GM19324 (cell line): ENCODE data around the gene PLA2G12A.
"Not testable (repeated sequence)": the region's sequence is repeated elsewhere in the genome, so short reads cannot be mapped to it uniquely, and the experiment has no call there.

Experiments used
- ATAC-seq: cut with Tn5 transposase; IDR thresholded peaks from one replicate; pipeline ENCODE4 v1.9.1; 2021; ENCODE audit warnings: mild to moderate bottlenecking, moderate library complexity; ENCODE audit not compliant: unreplicated experiment, low FRiP score

PLA2G12A gene

DNA sequence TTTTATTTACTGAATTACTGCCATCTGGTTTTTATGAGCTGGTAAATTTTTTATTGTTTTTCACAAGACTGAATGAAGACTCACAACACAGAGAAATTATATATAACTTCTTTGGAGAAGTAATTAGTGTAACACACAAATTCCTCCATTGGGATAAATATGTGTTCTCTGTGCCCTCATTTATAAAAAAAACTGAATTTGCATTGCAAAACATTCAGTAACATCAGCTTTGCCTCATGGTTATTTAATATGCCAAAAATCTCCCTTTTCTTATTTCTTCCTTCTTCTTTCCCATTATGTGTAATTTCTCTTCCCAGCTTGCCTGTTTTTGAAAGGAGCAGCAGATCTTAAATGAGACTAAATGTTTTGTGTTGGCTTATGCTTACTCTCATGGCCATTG is 45.1 kb downstream of the PLA2G12A start:
- ATAC-seq, result no peak

DNA sequence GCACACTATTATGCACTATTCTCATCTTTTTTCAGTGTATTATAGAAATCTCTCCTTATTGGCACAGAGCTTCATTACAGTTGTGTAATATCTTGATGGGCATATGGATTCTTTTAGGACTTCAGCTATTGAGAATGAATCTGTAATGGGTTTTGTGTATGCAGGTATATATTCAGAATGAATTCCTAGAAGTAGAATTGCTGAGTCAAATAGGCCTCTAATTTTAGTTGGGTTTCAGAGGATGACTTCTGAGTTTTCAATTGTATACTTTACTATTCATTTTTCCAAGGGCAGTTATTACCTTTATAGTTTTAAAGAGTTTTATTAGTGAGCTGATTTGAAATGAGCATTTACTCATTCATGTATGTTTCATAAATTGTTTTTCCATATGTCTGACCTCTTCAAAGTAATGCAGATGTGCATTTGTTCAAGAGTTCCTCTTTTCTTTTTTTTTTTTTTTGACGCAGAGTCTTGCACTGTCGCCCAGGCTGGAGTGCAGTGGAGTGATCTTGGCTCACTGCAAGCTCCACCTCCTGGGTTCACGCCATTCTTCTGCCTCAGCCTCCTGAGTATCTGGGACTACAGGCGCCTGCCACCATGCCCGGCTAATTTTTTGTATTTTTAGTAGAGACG is 46.1 kb downstream of the PLA2G12A start:
- no peak for ATAC-seq

DNA sequence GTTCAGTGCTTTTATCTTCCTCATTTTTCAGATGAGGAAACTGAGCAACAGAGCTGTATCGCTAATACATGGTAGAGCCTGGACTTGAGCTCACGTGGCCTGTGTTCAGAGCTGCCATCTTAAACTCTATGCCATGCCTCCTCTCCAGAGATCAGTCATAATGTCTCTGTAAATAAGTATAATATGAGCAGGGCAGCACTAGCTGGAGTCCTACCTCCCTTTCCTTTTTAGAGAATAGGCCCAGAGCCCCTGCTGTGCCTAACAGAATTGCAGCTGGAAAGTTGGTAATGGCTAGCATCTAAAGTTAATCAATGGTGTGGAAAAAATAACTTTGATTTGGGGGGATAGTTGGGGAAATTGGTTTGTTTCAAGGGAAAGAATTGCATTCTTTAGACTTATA is 47.0 kb downstream of the PLA2G12A start:
- ATAC-seq, result no peak

DNA sequence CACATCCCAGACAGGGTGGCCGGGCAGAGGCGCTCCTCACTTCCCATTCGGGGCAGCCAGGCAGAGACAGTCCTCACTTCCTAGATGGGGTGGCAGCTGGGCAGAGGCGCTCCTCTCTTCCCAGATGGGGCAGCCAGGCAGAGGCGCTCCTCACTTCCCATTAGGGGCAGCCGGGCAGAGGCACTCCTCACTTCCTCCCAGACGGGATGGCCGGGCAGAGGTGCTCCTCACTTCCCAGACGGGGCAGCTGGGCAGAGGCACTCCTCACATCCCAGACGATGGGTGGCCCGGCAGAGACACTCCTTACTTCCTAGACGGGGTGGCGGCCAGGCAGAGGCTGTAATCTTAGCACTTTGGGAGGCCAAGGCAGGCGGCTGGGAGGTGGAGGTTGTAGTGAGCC is 50.9 kb downstream of the PLA2G12A start:
- ATAC-seq, result not testable (repeated sequence)

DNA sequence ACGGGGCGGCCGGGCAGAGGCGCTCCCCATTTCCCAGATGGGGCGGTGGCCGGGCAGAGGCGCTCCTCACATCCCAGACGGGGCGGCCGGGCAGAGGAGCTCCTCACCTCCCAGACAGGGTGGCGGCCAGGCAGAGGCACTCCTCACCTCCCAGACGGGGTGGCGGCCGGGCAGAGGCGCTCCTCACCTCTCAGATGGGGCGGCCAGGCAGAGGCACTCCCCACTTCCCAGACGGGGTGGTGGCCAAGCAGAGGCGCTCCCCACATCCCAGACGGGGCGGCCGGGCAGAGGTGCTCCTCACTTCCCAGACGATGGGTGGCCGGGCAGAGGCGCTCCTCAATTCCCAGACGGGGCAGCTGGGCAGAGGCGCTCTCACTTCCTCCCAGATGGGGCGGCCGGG is 51.4 kb downstream of the PLA2G12A start:
- not testable (repeated sequence) for ATAC-seq

DNA sequence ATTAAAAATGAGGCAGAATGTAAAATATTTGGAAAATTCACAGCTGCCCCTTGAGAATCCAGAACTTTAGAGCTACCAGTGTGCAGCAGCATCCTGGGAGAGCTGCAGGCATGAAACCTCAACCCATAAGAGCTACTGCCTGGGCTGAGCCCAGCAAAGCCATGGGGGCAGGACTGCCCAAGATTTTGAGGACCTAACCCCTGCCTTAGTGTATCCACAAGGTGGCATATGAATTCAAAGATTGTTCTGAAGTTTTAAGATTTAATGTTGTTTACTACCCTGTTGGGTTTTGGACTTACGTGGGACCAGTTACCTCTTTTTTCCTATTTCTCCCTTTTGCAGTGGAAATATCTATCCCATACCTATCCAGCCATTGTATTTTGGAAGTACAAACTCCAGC is 53.0 kb downstream of the PLA2G12A start:
- ATAC-seq, result no peak

DNA sequence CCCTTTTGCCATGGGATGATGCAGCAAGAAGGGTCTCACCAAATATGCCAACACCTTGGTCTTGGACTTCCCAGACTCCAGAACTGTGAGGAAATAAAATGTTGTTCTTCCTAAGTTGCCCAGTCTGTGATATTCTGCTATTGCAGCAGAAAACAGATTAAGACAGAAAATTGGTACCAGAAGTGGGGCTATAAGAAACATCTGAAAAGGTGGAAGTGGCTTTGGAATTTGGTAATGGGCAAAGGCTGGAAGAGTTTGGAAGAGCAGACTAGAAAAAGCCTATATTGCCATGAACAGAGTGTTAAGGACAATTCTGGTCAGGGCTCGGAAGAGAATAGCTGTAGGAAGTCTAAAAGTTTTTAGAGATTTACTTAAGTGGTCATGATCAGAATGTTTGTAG is 54.0 kb downstream of the PLA2G12A start:
- ATAC-seq, result no peak

DNA sequence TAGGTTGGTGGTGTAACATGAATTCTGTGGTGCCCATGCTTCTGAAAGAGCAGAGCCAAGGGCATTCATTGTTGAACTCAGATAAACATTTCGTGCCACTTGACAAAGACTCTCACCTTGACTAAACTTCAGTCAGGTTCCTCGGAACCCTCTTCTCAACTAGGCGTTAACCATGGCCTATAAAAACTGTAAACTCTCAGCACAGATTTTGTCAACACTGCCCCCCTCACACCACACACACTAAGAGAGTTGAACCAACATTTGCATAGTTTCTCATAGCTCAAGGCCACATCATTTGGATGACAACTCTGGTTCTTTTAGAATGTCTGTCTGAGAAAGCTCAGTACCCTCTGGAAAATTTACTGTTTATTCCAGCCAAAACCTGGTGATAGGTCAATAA is 54.7 kb downstream of the PLA2G12A start:
- peak; percentile 80 for ATAC-seq

DNA sequence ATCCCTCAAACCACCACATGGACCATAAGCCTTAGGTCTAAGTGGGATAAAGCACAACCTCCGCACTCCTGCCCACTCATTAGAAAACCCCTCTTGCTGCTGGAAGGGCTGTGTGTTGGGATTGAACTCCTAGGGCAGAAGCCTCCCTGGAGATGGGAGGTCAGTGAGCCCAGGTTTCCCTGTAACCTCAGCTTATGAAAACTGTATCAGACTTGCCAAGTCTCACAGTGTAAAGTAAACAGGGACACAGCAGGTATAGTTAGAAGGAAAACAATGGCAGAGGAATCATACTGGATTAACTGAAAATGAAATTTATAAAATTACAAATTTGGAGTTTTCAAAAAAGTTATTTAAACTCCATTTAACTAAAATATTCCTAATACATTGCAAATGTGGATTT is 56.6 kb downstream of the PLA2G12A start:
- ATAC-seq, result no peak

DNA sequence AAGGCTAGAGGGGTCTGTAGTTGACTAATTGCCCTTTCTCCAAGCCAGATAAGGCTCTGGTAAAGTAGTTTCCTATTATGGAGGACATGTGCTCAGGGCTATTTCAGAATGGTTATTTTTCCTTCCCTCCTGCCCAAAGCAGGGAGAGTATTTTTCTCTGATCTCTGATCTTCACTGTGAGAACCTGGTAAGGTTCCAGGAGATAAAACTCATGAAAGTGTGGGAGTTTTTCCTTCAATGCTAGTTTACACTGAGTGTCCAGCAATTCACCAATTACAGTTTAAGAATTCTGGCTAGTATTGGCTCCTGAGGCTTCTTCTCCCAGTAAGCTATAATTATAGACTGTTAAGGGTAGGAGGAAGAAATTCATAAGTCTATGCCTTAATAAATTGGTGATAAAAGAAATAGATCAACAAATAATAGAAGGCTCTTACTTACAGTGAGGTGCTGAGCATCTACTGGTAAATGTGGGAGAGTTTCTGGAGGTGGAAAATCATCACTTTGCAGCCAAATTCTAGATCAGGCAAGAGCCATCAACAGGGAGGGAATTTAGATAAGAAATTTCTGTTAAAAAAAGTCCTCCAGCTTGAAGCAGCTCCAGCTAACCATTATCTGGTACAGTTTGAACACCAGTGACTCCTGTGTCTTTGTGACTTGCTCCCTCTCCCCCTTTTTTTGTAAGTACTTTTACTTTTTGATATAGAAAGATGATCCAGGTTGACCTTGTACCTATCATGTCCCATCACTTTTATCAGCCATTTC is 57.5 kb downstream of the PLA2G12A start:
- ATAC-seq, result no peak

DNA sequence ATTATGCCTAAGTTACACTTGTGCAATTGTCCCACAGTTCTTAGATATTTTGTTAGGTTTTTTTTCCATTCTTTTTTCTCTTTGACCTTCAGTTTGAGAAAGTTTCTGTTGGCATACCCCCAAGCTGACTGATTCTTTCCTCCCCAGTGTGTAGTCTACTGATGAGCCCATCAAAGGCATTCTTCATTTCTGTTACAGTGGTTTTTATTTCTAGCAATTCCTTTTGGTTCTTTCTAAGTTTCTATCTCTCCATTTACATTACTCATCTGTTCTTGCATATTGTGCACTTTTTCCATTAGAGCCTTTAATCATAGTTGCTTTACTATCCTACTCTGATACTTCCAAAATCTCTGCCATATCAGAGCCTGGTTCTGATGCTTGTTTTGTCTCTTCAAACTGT is 58.5 kb downstream of the PLA2G12A start:
- ATAC-seq, result no peak

DNA sequence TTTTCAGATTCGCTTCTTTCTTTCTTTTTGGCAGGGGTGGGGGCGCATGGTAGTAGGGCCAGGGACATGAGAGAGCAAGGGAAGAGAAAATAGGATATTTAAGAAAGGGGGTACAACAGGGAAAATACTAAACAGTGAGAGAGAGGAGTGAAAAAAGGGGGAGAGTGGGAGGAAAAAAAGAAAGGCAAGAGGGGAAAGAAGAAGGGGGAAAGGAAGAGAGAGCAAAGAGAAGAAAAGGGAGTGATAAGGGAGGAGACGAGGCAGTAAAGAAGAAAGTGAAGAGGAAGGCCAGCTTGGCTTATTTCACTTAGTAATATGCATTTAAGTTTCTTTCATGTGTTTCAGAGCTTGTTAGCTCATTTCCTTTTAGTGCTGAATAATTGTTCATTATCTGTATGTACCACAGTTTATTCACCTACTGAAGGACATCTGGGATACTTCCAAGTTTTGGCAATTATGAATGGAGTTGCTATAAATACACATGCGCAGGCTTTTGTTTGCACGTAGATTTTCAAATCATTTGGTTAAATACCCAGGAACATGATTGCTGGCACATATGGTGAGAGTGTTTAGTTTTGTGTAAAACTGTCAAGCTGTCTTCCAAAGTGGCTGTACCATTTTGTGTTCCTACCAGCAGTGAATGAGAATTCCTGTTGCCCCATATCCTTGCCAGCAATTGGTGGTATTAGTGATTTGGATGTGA is 63.9 kb downstream of the PLA2G12A start:
- ATAC-seq, result no peak

DNA sequence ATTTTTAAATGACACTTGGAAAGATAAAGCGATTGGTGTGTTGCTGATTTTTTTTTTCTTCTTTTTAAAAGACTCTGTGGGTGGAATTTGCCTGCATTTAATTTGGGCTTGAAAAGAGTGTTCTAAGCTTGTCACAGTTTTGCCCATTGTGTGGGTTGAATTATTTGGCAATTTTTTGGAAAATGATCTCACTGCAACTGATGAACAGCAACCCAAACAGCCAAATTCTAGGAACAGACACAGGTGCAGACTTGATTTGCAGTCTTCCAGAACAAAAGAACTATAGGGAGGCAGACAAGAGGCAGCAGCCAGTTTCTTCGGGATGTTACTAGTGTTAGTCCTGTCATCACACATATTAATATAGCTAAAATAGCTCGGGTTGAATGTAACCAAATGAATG is 67.1 kb downstream of the PLA2G12A start:
- ATAC-seq, result no peak

DNA sequence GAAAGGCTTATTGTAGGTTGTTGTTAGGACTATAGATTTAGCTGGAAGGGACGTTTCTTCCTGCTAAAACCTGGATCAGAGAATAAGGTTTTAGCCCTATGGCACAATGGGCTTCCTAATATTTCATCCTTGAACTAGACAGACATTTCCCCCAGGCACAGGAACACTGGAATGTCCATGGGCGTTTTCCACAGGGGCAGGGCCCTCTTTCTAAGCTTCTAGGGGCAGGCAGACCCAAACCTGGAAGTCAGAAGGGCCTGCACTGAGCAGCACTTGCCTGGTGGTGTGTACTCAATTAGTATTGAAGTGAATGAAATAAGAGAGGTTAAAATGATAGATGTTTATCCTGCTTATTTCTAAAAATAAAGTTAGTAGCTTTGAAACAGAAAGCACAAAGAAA is 67.8 kb downstream of the PLA2G12A start:
- ATAC-seq, result no peak
